ENCODE results near the gene MAPK8IP1. TPM values are rescaled to one million over a fixed set of nuclear protein-coding genes. Genes with fewer than 3 reads are reported as not detected.

Gene MAPK8IP1
- polyA plus RNA-seq, 1 donor from 2014 or later: 58.8 TPM

- TF ChIP-seq REST (IDR thresholded peaks at IDR 0.05; ENCODE audit: borderline replicate concordance): no peak
- TF ChIP-seq EP300 (conservative IDR thresholded peaks at IDR 0.05; ENCODE audit: poor library complexity, severe bottlenecking): no peak
- TF ChIP-seq MXI1 (conservative IDR thresholded peaks at IDR 0.05; ENCODE audit: poor library complexity, severe bottlenecking): no peak
These were observed 5.4 kb upstream of the MAPK8IP1 start (continued) for GRCh38 chr11:45879803-45880686.

- no peaks in the 10 kb centered on the region for H3F3A ChIP-seq (ENCODE audit: insufficient read depth, low read length, poor library complexity, severe bottlenecking)
- peaks cover 3% of the 10 kb centered on the region for H3K79me2 ChIP-seq (replicated peaks; ENCODE audit: insufficient read depth, low read length)
- no peaks in the 10 kb centered on the region for H3K9me3 ChIP-seq (ENCODE audit: low read length)
- no peaks in the 10 kb centered on the region for H3K27me3 ChIP-seq (ENCODE audit: insufficient read depth, low read depth, low read length)
- H4K20me1 ChIP-seq (ENCODE audit: insufficient read depth): no peaks in the 10 kb centered on the region
- no peak overlapping the region for H2AFZ ChIP-seq (ENCODE audit: low read depth, low read length)
- H3K36me3 ChIP-seq (ENCODE audit: insufficient read depth, low read length): no peaks in the 10 kb centered on the region
- no peak for TF ChIP-seq REST (IDR thresholded peaks at IDR 0.05; ENCODE audit: borderline replicate concordance)
- no peak for TF ChIP-seq RAD21 (conservative IDR thresholded peaks at IDR 0.05)
- TF ChIP-seq, protein P1, sequence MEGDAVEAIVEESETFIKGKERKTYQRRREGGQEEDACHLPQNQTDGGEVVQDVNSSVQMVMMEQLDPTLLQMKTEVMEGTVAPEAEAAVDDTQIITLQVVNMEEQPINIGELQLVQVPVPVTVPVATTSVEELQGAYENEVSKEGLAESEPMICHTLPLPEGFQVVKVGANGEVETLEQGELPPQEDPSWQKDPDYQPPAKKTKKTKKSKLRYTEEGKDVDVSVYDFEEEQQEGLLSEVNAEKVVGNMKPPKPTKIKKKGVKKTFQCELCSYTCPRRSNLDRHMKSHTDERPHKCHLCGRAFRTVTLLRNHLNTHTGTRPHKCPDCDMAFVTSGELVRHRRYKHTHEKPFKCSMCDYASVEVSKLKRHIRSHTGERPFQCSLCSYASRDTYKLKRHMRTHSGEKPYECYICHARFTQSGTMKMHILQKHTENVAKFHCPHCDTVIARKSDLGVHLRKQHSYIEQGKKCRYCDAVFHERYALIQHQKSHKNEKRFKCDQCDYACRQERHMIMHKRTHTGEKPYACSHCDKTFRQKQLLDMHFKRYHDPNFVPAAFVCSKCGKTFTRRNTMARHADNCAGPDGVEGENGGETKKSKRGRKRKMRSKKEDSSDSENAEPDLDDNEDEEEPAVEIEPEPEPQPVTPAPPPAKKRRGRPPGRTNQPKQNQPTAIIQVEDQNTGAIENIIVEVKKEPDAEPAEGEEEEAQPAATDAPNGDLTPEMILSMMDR (IDR thresholded peaks at IDR 0.05; ENCODE audit: poor library complexity, severe bottlenecking): no peak
- TF ChIP-seq EP300 (conservative IDR thresholded peaks at IDR 0.05; ENCODE audit: poor library complexity, severe bottlenecking): no peak
- TF ChIP-seq EZH2 (IDR thresholded peaks at IDR 0.05; ENCODE audit: borderline replicate concordance, insufficient read depth, low read length, poor library complexity, severe bottlenecking): no peak
- TF ChIP-seq TAF1 (IDR thresholded peaks at IDR 0.05; ENCODE audit: low read depth): no peak
- TF ChIP-seq POLR2AphosphoS5 (IDR thresholded peaks at IDR 0.05): no peak
- no peak for TF ChIP-seq SMC3 (conservative IDR thresholded peaks at IDR 0.05; ENCODE audit: poor library complexity)
- TF ChIP-seq MXI1 (conservative IDR thresholded peaks at IDR 0.05; ENCODE audit: poor library complexity, severe bottlenecking): no peak
- no peaks in the 10 kb centered on the region for H3K9me2 ChIP-seq (ENCODE audit: insufficient read depth, low read length)
- H3K27ac ChIP-seq (ENCODE audit: low read length): peak overlapping the region; percentile 51
- no peak overlapping the region for H3K9ac ChIP-seq (ENCODE audit: low read length)
- H3K4me2 ChIP-seq (ENCODE audit: low read length): no peak overlapping the region
- peak overlapping the region; percentile 18 for H3K4me3 ChIP-seq (ENCODE audit: low read length)
These were observed 4.5 kb upstream of the MAPK8IP1 start for GRCh38 chr11:45880772-45881570.
